Measurements from ENCODE around the gene BNIP3. TPM values are rescaled to one million over a fixed set of nuclear protein-coding genes. Genes with fewer than 3 reads are reported as not detected.

Gene BNIP3
- total and polyA plus RNA-seq, 4 donors: 36.8 to 151 (median 114) TPM

GRCh38 chr10:131959841-131960240, 21.9 kb downstream of the BNIP3 start:
- Histone ChIP-seq H3K36me3 (ENCODE audit: control insufficient read depth in 4 of 4, insufficient read depth in 3 of 4, low read depth in 1 of 4, low read length in 3 of 4) (peaks cover 7 to 24% (median 15%) of the 10 kb centered on the region in 4 donors), H3K4me3 (ENCODE audit: low read depth in 1 of 3, low read length in 3 of 3) (no peak overlapping the region), H3K27ac (ENCODE audit: low read depth in 1 of 2, low read length in 2 of 2) (no peak overlapping the region), H3K9me3 (ENCODE audit: control insufficient read depth in 4 of 4, low read length in 3 of 4) (no peaks in the 10 kb centered on the region), H3K4me1 (ENCODE audit: control insufficient read depth in 4 of 4, insufficient read depth in 4 of 4, low read length in 3 of 4) (no peaks in the 10 kb centered on the region), H3K27me3 (ENCODE audit: control insufficient read depth in 4 of 4, insufficient read depth in 4 of 4, low read length in 3 of 4) (no peaks in the 10 kb centered on the region), H3K9ac (ENCODE audit: low read depth in 1 of 2, low read length in 2 of 2) (no peak overlapping the region)
- TF ChIP-seq ATF3 (IDR thresholded peaks at IDR 0.05) (no peak), SP1 (IDR thresholded peaks at IDR 0.05) (no peak), FOXA2 (IDR thresholded peaks at IDR 0.05) (no peak), YY1 (IDR thresholded peaks at IDR 0.05) (no peak), GABPA (IDR thresholded peaks at IDR 0.05 in 1 of 2, conservative IDR thresholded peaks at IDR 0.05 in 1 of 2) (no peak), TAF1 (conservative IDR thresholded peaks at IDR 0.05) (no peak), REST (IDR thresholded peaks at IDR 0.05) (no peak), JUND (IDR thresholded peaks at IDR 0.05) (no peak), NR2F2 (IDR thresholded peaks at IDR 0.05) (no peak), EGR1 (IDR thresholded peaks at IDR 0.05; ENCODE audit: low read depth in 2 of 2) (no peak), ZBTB33 (IDR thresholded peaks at IDR 0.05) (no peak), CTCF (IDR thresholded peaks at IDR 0.05; ENCODE audit: low read depth, low read length, missing input control) (no peak), RXRA (IDR thresholded peaks at IDR 0.05) (no peak)
- WGBS: 89% methylated on average over 19 of the region's 19 CpGs
- DNase-seq (ENCODE audit: low spot score): no peak

GRCh38 chr10:131955591-131956340, 26.0 kb downstream of the BNIP3 start:
- peaks cover 8 to 39% (median 28%) of the 10 kb centered on the region in 4 donors for H3K36me3 ChIP-seq (ENCODE audit: control insufficient read depth in 4 of 4, insufficient read depth in 3 of 4, low read depth in 1 of 4, low read length in 3 of 4)
- DNase-seq (ENCODE audit: low spot score): no peak
- WGBS: 98% methylated on average over 38 of the region's 38 CpGs
- TF ChIP-seq FOXA1 (IDR thresholded peaks at IDR 0.05) (no peak), GABPA (IDR thresholded peaks at IDR 0.05 in 1 of 2, conservative IDR thresholded peaks at IDR 0.05 in 1 of 2) (no peak), RXRA (IDR thresholded peaks at IDR 0.05) (no peak), JUND (IDR thresholded peaks at IDR 0.05) (no peak), EGR1 (IDR thresholded peaks at IDR 0.05; ENCODE audit: low read depth in 2 of 2) (no peak), REST (IDR thresholded peaks at IDR 0.05) (no peak), FOXA2 (IDR thresholded peaks at IDR 0.05) (no peak), NR2F2 (IDR thresholded peaks at IDR 0.05) (no peak), HNF4A (conservative IDR thresholded peaks at IDR 0.05) (no peak), ZBTB33 (IDR thresholded peaks at IDR 0.05) (no peak)

More at GRCh38 chr10:131955591-131956340, 26.0 kb downstream of the BNIP3 start:
- no peaks in the 10 kb centered on the region for H3K4me1 ChIP-seq (ENCODE audit: control insufficient read depth in 4 of 4, insufficient read depth in 4 of 4, low read length in 3 of 4)
- no peak overlapping the region for H3K27ac ChIP-seq (ENCODE audit: low read depth in 1 of 2, low read length in 2 of 2)
- H3K4me3 ChIP-seq (ENCODE audit: low read depth in 1 of 3, low read length in 3 of 3): no peak overlapping the region
- H3K9ac ChIP-seq (ENCODE audit: low read depth in 1 of 2, low read length in 2 of 2): no peak overlapping the region
- H3K9me3 ChIP-seq (ENCODE audit: control insufficient read depth in 4 of 4, low read length in 3 of 4): no peaks in the 10 kb centered on the region
- no peaks in the 10 kb centered on the region for H3K27me3 ChIP-seq (ENCODE audit: control insufficient read depth in 4 of 4, insufficient read depth in 4 of 4, low read length in 3 of 4)

All from liver (tissue), 9 donors.